Measurements from ENCODE around the gene SURF6.
"Not testable (repeated sequence)": the region's sequence is repeated elsewhere in the genome, so short reads cannot be mapped to it uniquely, and the experiment has no call there.

DNA sequence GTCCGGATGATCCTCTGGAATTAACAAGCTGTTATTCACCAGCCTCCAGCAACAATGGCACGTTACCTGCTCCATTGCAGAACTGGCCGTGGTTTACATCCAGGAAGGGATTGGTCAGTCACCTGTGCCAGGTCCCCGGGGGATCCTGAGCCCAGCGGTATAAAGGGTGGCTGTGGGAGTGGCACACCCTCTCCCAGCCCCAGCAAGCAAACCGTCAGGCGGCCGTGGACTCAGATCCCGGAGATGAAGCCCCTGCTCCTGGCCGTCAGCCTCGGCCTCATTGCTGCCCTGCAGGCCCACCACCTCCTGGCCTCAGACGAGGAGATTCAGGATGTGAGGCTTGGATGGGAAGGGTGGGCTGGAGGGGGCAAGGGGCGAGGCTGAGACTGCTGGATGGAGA is 18.4 kb downstream of the SURF6 start:
- TF ChIP-seq SP1 (IDR thresholded peaks at IDR 0.05); ELF4 (IDR thresholded peaks at IDR 0.05); FOXA1 (IDR thresholded peaks at IDR 0.05); FOXM1 (IDR thresholded peaks at IDR 0.05; ENCODE audit: borderline replicate concordance); SUZ12 (IDR thresholded peaks at IDR 0.05); ZNF384 (IDR thresholded peaks at IDR 0.05); L3MBTL2 (conservative IDR thresholded peaks at IDR 0.05); ARNT (IDR thresholded peaks at IDR 0.05); FOXK2 (IDR thresholded peaks at IDR 0.05); BHLHE40 (IDR thresholded peaks at IDR 0.05; ENCODE audit: borderline replicate concordance): not testable (repeated sequence)

Measured in HEK293T (cell line).